GM12801 (cell line): ENCODE results near the gene CHST1.

Source experiments
- TF ChIP-seq, protein P1 (sequence below): IDR thresholded peaks from one replicate; pipeline ENCODE4 v1.5.1; 2011; ENCODE audit warnings: control low read depth; ENCODE audit not compliant: insufficient read length; ENCODE audit errors: extremely low read depth

The CHST1 gene

DNA sequence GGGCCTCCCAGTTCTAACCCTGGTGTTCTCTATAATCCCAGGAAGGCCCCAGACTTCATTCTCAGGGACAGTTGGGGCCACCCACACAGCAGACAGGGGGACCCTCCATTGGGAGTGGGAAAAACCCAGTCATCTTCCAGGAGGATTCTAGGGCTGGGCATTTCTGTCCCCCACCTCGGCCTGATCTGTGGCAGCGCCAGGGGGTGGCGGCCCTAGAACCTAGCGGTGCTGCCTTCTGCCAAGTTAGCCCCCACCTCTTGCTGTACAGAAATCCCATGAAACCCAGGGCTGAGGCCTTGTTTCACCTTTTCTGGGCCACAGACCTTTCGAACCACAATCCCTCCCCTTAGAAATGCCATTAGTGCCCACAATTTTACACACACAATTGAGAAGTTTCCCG is 9.6 kb downstream of the CHST1 start:
- TF ChIP-seq, protein P1, sequence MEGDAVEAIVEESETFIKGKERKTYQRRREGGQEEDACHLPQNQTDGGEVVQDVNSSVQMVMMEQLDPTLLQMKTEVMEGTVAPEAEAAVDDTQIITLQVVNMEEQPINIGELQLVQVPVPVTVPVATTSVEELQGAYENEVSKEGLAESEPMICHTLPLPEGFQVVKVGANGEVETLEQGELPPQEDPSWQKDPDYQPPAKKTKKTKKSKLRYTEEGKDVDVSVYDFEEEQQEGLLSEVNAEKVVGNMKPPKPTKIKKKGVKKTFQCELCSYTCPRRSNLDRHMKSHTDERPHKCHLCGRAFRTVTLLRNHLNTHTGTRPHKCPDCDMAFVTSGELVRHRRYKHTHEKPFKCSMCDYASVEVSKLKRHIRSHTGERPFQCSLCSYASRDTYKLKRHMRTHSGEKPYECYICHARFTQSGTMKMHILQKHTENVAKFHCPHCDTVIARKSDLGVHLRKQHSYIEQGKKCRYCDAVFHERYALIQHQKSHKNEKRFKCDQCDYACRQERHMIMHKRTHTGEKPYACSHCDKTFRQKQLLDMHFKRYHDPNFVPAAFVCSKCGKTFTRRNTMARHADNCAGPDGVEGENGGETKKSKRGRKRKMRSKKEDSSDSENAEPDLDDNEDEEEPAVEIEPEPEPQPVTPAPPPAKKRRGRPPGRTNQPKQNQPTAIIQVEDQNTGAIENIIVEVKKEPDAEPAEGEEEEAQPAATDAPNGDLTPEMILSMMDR, result no peak

DNA sequence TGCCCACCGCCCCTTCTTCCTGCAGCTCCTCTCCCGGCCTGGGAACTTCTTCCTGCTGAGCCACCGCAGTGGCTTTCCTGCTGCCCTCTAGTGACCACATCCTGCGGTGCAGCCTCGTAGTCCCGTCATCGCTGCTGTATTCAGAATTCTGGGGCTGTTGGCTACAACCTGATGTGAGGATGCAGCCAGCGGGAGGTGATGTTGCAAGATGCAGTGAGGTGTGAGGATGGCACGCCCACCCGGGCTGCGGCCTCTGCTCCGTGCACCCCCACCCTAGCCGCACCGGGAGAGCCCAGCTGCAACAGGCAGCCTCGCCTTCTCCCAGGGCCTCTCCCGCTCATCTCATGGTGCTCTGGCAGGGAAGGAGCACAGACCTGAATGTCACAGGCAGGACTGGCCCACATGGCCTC is 10.1 kb downstream of the CHST1 start:
- TF ChIP-seq, protein P1, result peak; percentile 55

DNA sequence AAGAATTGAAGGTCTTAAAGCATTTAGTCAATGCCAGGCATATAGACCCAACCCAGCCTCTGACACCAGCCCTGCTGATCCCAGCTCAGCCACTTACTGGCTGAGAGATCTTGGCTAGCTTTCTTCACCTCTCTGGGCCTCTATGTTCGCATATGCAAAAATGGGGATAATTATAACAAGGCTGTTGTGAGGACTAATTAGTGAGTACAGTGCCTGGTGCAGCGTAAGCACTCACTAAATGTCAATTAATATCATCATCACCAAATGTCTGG is 10.5 kb downstream of the CHST1 start:
- TF ChIP-seq, protein P1, result no peak

GRCh38 chr11:45654231-45655011 is 11.0 kb downstream of the CHST1 start:
- TF ChIP-seq, protein P1, result no peak

GRCh38 chr11:45653277-45653676 is 12.1 kb downstream of the CHST1 start:
- TF ChIP-seq, protein P1, result no peak

GRCh38 chr11:45652781-45653180 is 12.6 kb downstream of the CHST1 start:
- TF ChIP-seq, protein P1, result no peak

- TF ChIP-seq, protein P1, result no peak
Observed at GRCh38 chr11:45651841-45652749, 13.3 kb downstream of the CHST1 start.
